AG08395 (cell line): Measurements from ENCODE around the gene SLC35F3.
"Not testable (repeated sequence)": the region's sequence is repeated elsewhere in the genome, so short reads cannot be mapped to it uniquely, and the experiment has no call there.

ENCODE experiments used
- DNase-seq: peaks from one replicate; pipeline ENCODE4 v3.0.0; 2012; ENCODE audit warnings: mixed read lengths, low spot score

SLC35F3 gene

DNA sequence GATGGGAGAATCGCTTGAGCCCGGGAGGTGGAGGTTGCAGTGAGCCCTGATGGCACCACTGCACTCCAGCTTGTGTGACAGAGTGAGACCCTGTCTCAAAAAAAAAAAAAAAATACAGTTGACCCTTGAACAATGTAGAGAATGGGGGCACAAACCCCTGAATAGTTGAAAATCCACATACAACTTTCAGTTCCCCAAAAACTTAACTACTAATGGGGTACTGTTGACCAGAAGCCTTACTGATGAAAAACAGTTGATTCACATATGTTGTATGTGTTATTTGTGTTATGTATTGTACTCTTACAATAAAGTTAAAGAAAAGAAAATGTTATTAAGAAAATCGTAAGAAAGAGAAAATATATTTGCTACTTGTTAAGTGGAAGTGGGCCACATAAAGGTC lies 417.6 kb downstream of the SLC35F3 start:
- DNase-seq: no peak

- DNase-seq: no peak
These were observed 418.5 kb downstream of the SLC35F3 start for GRCh38 chr1:234322979-234323378.

GRCh38 chr1:234324821-234325220 lies 420.3 kb downstream of the SLC35F3 start:
- DNase-seq: no peak

DNA sequence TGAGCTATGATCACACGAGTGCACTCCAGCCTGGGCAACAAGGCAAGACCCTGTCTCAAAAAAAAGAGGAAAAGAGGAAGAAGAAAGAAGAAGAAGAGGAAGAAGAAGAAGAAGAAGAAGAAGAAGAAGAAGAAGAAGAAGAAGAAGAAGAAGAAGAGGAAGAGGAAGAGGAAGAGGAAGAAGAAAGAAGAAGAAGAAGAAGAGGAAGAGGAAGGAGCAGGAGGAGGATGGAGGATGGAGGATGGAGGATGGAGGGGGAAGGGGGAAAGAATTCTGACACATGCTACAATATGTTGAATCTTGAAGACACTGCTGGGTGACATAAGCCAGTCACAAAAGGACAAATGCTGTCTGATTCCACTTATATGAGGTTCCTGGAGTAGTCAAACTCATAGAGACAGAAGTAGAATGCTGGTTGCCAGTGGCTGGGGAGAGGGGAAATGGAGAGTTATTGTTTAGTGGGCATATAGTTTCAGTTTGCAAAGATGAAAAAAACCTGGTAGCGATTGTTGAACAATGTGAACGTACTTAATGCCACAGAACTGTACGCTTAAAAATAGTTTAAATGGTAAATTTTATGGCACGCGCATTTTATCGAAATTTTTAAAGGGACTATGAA lies 421.5 kb downstream of the SLC35F3 start:
- no peak for DNase-seq

DNA sequence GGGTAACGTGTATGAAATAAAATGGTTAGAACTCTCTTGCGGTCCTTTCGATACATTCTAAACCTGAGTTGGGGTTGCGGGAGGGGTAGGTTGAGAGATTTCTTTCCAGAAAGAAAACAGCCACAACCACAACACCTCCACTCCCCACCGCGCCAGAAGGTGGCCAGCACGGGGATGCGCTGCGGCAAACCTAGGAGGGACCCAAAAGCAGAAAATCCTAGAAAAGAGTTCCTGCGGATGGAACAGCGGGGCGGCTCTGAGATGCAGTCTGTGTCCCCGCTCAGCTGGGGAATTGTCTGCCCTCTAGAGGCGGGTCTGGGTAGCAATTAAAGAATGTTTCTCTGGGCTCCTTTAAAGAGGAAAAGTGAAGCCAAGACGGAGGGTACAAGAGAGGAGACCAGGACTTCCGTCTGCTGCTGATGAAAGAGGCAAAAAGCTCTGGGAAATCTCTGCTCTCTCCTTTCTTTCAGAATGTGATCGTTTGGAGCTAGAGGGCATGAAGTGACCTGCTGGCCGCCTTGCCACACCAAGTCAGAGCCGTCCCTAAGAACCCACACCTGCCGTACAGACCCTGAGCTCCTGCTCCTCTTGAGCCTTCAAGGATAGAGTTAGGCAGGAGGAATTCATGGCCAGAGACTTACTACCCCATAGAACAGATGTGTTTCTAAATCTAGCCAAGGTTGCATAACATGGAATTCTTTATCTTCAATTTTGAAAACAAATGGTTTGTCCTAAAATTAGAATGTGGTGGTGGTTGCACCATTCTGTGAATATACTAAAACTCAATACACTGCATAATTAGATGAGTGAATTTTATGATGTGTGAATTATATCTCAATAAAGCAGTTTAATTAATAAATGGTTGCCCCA lies 422.3 kb downstream of the SLC35F3 start:
- DNase-seq: peak; percentile 70

DNA sequence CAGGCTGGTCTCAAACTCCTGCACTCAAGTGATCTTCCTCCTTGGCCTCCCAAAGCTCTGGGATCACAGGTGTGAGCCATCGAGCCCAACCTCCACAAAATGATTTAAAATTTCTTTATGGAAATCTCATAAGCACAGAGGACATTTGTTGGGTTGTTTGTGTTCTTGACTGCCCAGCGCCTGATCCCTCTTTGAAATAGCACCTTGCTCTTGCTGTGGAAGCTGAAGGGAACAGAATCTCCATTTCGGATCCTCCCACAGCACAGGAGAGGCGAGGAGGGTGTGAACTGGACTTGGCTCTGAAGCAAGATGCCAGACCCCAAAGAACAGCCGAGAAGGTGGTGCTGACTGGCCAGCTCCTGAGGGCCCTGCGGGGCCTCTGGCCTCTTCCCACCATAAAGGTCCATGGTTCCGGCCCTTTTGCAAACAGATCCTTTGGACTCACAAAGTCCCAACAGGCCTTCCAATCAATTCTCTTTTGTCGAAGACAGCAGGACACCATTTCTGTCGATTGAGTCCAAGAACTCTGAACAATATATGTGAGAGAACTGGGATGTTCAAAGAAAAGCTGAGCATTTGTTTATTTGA lies 423.2 kb downstream of the SLC35F3 start:
- DNase-seq: no peak

- no peak for DNase-seq
These were observed 426.4 kb downstream of the SLC35F3 start for GRCh38 chr1:234330843-234331215.

GRCh38 chr1:234331507-234331906 lies 427.0 kb downstream of the SLC35F3 start:
- DNase-seq: no peak

GRCh38 chr1:234336359-234336758 lies 431.9 kb downstream of the SLC35F3 start:
- DNase-seq: no peak

DNA sequence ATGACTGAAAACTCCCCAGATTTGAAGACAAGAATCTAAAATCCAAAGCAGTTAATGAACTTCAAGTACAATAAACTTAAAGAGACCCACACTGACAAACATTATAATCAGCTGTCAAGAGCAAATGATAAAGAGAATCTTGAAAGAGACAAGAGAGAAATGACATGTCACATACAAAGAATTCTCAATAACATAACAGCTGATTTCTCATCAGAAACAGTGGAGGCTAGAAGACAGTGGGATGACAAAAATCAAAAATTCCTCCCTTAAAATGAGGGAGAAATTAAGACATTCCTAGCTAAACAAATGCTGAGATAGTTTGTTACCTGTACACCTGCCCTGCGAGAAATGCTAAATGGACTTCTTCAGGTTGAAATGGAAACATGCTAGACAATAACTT lies 432.8 kb downstream of the SLC35F3 start:
- no peak for DNase-seq

DNA sequence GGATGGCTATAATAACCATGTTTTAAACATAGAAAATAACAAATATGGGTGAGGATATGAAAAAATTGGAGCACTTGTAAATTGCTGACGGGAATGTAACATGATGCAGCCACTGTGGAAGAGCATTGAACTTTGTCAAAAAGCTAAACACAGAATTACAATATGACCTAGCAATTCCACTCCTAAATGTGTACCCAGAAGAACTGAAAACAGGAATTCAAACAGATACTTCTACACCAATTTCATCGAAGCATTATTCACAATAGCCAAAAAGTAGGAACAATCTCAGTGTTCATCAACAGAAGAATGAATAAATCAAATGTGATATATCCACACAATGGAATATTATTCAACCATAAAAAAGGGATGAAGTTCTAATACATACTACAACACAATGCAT lies 436.1 kb downstream of the SLC35F3 start:
- no peak for DNase-seq

GRCh38 chr1:234342774-234343173 lies 438.3 kb downstream of the SLC35F3 start:
- no peak for DNase-seq

GRCh38 chr1:234345237-234345636 lies 440.8 kb downstream of the SLC35F3 start:
- DNase-seq: no peak

DNA sequence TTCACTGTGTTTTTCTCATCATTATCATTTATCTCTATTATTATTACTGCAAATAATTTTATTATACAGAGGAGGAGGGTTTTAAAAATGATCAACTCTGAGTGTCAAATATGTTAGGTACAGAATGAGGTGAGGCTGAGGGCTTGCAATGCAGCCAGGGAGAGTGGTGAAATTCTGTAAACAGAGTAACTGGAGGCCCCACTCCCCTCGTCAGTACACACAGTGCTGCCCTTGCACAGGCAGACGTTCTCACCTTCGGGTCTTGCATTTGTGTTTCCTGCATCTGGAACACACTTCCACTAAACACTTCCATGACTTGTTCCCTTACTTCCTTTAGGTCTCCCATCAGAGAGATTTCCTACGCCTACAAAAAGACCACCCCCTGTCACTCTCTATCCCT lies 444.5 kb downstream of the SLC35F3 start:
- no peak for DNase-seq

DNA sequence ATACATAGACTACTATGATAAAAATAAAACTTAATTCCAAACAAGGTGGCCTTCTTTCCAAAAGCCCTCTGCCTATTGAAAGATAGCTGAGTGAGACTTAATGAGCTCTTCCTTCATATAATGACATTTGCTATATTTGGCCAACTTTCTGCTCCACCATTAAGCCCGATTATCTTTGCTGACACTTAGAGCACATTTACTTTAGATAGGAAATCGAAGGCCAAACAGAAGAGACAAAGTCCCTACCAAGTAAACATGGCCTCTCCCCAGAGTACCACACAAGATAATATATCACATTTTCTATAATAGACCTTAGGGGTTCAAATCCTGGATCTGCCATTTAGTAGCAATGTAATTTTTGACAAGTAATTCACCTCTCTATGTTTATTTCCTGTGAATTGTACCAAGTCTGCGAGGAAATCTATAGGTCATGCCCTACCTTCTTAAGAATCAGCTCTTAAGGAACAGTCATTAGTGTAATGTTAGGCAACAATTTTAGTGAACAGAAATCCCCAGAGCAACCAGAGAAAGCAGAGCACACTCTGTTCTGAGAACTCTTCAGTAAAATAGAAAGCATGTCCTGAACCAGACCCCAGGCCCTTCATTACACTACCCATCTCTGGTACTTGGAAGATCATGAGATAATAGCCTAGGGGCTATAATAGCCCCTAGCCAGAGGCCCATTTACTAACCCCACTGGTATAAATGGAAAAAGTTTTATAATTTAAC lies 451.5 kb downstream of the SLC35F3 start:
- DNase-seq: no peak

DNA sequence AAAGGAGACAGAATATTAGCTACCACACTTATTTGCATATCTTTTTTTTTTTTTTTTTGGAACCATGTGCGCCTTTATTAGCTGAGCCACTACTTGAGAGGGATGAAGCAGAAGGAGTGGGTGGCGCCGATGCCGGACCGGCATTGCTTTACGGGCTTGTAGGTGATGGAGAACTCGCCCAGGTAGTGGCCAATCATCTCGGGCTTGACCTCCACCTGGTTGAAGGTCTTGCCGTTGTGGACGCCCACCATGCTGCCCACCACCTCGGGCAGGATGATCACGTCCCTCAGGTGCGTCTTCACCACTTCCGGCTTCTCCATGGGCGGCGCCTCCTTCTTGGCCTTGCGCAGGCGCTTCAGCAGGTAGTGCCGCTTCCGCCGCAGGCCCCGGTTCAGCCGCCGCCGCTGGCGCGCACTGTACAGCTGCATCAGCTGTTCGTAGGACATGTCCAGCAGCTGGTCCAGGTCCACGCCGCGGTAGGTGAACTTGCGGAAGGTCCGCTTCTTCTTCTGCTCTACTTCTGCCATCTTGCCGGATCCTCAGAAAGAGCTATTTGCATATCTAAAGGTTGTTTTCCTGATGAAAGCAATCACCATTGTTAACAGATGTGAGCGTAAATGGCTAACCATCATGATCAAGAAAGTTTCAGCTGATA lies 452.3 kb downstream of the SLC35F3 start:
- DNase-seq: not testable (repeated sequence)

DNA sequence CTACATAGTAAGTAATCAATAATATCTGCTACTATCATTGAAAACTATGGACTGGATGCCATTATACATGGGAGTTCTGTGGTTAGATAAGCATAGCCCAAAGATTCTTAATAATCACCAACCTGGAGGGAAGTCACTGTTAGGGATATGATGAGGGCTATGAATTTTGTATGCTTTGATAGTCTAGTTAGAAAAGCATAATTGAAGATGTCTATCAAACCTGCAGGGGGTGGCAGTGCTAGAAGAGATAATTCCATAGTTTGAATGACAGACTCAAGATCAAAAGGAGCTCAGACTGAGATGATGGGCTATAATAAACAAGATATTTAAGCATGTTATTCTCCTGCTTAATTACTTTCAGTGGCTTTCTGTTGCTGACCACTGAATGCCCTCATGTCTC lies 453.4 kb downstream of the SLC35F3 start:
- no peak for DNase-seq

GRCh38 chr1:234361102-234361603 lies 456.7 kb downstream of the SLC35F3 start:
- no peak for DNase-seq

DNA sequence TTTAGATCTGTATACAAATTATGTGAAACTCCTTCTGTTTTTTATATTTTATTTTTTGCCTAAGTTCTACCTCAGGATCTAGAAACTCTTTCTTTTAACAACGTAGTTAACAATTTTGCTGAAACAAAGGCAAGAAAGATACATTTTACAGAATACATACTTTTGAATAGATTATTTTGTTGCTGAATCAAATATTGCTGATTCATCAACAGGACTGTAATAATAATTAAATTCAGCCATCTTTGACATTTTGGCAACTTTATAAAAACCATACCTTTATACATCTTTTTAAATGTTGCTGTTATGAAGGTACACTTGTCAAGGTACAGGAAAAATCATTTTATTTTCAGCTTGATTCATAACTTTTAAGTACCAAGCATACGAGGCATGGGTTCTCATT lies 458.1 kb downstream of the SLC35F3 start:
- no peak for DNase-seq

DNA sequence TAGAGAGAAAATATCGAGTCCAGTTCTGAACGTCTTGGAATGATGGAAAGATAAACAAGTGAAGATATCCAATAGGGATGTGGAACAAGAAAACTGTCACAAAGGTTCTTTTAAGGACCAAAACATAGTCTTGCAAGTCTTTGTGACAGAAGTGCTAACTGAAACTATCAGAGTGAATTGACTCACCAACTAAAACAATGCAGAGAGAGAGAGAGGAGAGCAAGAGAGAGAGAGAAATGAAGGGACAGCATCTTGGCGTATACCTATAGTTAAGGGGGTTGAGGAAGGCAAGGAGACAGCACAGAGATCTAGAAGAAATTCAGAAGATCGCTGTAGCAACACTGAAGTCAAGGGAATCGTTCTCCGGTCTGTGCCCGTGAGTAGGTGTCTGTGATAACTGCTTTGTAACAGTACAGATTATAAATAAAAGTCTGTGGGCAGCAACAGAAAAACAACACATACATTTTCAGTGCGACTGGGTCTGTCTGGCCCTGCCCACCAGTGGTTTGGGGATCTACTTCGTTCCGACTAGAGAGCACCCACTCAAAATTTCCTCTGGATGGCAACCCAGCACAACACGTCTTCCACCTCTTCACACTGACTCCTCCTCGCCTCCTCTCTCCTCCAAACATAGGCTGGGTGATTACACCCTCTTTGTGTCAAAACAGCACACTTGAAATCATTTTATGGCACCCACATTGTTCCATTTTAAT lies 464.0 kb downstream of the SLC35F3 start:
- DNase-seq: no peak

DNA sequence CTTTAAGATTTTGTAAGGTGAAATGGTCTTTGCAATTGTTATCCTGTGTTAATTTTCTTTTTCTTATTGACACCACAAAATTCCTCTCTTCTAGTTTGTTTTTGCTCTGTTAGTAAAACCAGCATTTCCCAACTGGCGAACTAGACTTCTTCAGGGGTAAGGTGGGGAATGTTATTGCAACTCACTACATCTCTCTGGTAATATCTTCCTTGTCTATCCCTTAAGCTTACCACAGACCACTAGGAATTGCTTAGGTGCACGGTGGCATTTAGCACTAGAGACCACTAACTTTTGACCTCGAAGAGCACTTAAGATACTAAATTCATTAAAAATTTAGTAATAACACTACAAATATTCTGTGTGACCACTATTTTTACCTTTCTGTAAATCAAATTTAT lies 464.6 kb downstream of the SLC35F3 start:
- DNase-seq: no peak
